Body of pancreas (tissue), 4 donors: ENCODE data around the gene DMAC2L. TPM values are rescaled to one million over a fixed set of nuclear protein-coding genes. Genes with fewer than 3 reads are reported as not detected.

Source experiments
- ATAC-seq: fragments of 150-250 bp; one replicate; pipeline ENCODE4 v1.9.1; 2016
- DNase-seq, 4 donors: peaks; one replicate each; pipeline ENCODE4 v3.0.0-alpha.2; 2019
- H3K27ac ChIP-seq, 4 donors: fragments of 200-600 bp; sonication (generic); 1 replicate in 3 of 4; 2 replicates in 1 of 4; pipeline versions ENCODE4 v1.5.1 to v1.6.1; 2016 to 2019; ENCODE audit warnings: mild to moderate bottlenecking in 1 of 4, mixed read lengths in 1 of 4, moderate library complexity in 1 of 4
- H3K27me3 ChIP-seq, 2 donors: fragments of 200-600 bp; sonication (generic); one replicate each; pipeline ENCODE4 v1.6.0; 2016; ENCODE audit warnings: mild to moderate bottlenecking in 1 of 2
- H3K36me3 ChIP-seq, 2 donors: fragments of 200-600 bp; sonication (generic); replicated peaks in 1 of 2; 2 replicates each; pipeline ENCODE4 v1.5.1; 2016; ENCODE audit warnings: low read depth in 2 of 2; ENCODE audit not compliant: insufficient read depth in 1 of 2
- H3K4me1 ChIP-seq: fragments of 200-600 bp; sonication (generic); one replicate; pipeline ENCODE4 v1.6.0; 2016
- H3K4me3 ChIP-seq, 2 donors: fragments of 200-600 bp; sonication (generic); 1 replicate in 1 of 2; 2 replicates in 1 of 2; pipeline ENCODE4 v1.5.1; 2016 to 2019
- H3K9me3 ChIP-seq, 3 donors: fragments of 200-600 bp; sonication (generic); 1 replicate in 2 of 3; 2 replicates in 1 of 3; pipeline ENCODE4 v1.5.1; 2016
- POLR2A ChIP-seq, 3 donors: fragments of 450-650 bp; IDR thresholded peaks; one replicate each; pipeline ENCODE4 v1.6.1; 2016; ENCODE audit warnings: antibody characterized with exemption in 3 of 3, mild to moderate bottlenecking in 2 of 3
- WGBS, 2 donors: methylation state at CpG; one replicate each; pipeline ENCODE4 v1.1.5; 2017; 5-methylcytosine and 5-hydroxymethylcytosine counted together
- intact Hi-C: fragments of 100-400 bp; cut with DNase I; formaldehyde crosslinking; loops from one replicate; pipeline ENCODE4 v1.15.1; 2023
- total RNA-seq, 2 donors: library from RNA; depleted of rRNA; stranded (reverse); fragments of >200 nt; gene quantifications; one replicate each; pipeline ENCODE4 v1.1.0, GENCODE V29; 2016
- TF ChIP-seq, protein P1 (sequence below), 7 experiments: fragments of 450-650 bp in 4 of 7; fragments of 200-600 bp in 3 of 7; sonication (generic) in 3 of 7; IDR thresholded peaks; one replicate each; pipeline ENCODE4 v1.5.1; 2016 to 2019; ENCODE audit warnings: antibody characterized with exemption in 7 of 7

Gene DMAC2L
- total RNA-seq, 2 donors from 2014 or later = 2.6 to 3.9 TPM

DNA sequence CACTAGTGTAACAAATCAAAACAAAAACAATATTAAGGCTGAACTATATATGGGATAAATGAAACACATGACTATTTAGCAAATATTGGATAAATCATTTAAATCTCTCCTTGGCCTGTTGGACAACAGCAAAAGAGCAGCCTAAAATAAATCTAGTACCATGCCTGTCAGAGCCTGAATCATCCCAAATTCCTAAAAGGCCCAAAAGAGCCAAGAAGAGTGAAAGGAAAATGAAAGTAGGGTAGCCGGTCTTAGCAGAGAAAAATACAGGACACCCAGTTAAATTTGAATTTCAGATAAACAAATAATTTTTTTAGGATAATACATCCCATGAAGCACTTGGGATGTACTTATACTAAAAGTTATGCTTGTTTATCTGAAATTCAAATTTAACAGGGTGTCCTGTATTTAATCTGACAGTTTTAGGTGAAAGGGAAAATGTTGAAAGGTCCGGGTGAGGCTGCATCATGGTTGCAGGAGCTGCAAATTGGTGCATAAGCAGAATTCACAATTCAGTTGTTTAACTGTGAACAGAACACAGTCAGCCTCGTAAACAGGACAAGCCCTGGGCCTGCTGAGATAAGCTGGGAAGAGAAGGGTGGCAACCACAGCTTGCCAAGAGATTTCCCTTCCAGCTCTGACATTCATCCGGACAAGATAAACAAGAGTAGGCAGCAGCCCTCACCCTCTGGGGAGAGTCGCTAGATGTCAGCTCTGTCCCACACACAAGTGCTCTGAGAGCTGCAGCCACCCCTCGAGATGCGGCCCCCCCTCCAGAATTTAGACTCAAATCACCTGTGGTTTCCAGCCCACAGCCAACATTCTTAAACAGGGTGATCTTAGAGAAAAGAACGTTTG is 30.3 kb downstream of the DMAC2L start:
- no peak for TF ChIP-seq POLR2A (IDR thresholded peaks at IDR 0.05)
- TF ChIP-seq, protein P1, sequence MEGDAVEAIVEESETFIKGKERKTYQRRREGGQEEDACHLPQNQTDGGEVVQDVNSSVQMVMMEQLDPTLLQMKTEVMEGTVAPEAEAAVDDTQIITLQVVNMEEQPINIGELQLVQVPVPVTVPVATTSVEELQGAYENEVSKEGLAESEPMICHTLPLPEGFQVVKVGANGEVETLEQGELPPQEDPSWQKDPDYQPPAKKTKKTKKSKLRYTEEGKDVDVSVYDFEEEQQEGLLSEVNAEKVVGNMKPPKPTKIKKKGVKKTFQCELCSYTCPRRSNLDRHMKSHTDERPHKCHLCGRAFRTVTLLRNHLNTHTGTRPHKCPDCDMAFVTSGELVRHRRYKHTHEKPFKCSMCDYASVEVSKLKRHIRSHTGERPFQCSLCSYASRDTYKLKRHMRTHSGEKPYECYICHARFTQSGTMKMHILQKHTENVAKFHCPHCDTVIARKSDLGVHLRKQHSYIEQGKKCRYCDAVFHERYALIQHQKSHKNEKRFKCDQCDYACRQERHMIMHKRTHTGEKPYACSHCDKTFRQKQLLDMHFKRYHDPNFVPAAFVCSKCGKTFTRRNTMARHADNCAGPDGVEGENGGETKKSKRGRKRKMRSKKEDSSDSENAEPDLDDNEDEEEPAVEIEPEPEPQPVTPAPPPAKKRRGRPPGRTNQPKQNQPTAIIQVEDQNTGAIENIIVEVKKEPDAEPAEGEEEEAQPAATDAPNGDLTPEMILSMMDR (IDR thresholded peaks at IDR 0.05) = peak in 4 of 7 experiments; percentile 28 to 37 (median 34)
- no peaks in the 10 kb centered on the region for H3K36me3 ChIP-seq
- peaks cover 6% of the 10 kb centered on the region for H3K4me1 ChIP-seq
- H3K27ac ChIP-seq = no peak overlapping the region
- H3K4me3 ChIP-seq = no peak overlapping the region
- no peaks in the 10 kb centered on the region for H3K27me3 ChIP-seq
- no peaks in the 10 kb centered on the region for H3K9me3 ChIP-seq
- intact Hi-C loops = no loop called here
- DNase-seq (peak; percentile 37 to 53 (median 50)), ATAC-seq (peak; percentile 58)
- 16 to 25% methylated on average over 8 of the region's 8 CpGs for WGBS, 2 donors

DNA sequence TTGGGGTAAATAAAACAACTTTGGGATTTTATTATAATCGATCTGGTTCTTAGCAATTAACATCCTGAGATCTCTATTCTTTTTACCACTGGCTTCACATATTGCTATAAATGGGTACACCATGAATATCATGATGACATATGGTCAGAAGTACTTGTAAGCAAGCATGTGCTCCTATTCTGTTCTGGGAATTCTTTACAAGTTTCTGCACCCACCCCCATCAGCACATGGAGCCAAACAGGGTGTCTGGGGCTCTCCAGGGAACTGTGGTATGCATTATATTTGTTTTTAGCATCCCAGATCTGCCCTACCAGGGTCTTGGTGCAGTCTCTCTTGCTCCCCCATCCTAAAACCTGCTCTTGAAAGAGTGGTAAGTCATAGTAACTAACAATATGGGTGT is 31.3 kb downstream of the DMAC2L start:
- 65 to 81% methylated on average over 1 of the region's 1 CpG for WGBS, 2 donors
- no peak overlapping the region for H3K27ac ChIP-seq
- no peak for DNase-seq
- ATAC-seq = no peak
- no peak overlapping the region for H3K4me3 ChIP-seq
- H3K9me3 ChIP-seq = no peaks in the 10 kb centered on the region
- no peaks in the 10 kb centered on the region for H3K27me3 ChIP-seq
- intact Hi-C loops = no loop called here
- no peaks in the 10 kb centered on the region for H3K36me3 ChIP-seq
- TF ChIP-seq, protein P1 (IDR thresholded peaks at IDR 0.05) = no peak
- TF ChIP-seq POLR2A (IDR thresholded peaks at IDR 0.05) = no peak
- H3K4me1 ChIP-seq = peaks cover 9% of the 10 kb centered on the region

DNA sequence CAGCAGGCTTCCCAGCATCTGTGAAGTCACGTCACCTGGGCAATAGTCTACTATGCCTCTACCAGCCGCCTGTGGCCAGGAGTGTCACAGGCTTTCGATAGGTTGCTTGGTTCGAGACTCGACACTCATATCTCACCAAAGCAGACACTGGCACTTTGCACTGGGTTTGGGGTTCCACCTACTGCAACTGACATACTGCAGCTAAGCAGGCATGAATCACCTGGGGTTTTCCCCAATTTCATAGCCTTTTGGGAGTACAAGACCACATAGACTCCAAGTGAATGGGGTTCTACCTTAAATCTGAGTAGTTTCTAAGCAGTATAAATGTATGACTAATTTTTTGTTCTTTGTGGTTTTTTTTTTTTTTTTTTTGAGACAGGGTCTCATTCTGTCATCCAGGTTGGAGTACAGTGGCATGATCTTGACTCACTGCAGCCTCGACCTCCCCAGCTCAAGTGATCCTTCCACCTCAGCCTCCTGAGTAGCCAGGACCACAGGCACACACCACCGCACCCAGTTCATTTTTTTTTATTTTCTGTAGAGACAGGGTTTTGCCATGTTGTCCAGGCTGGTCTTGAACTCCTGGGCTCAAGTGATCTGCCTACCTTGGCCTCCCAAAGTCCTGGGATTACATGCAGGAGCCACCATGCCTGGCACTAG is 32.1 kb downstream of the DMAC2L start:
- ATAC-seq (no peak), DNase-seq (no peak)
- intact Hi-C loops = no loop called here
- Histone ChIP-seq H3K27ac (no peak overlapping the region), H3K9me3 (no peaks in the 10 kb centered on the region), H3K4me3 (no peak overlapping the region), H3K4me1 (peaks cover 9% of the 10 kb centered on the region), H3K27me3 (no peaks in the 10 kb centered on the region), H3K36me3 (no peaks in the 10 kb centered on the region)
- no peak for TF ChIP-seq POLR2A (IDR thresholded peaks at IDR 0.05)
- TF ChIP-seq, protein P1 (IDR thresholded peaks at IDR 0.05) = no peak
- 90 to 92% methylated on average over 5 to 7 of the region's 7 CpGs for WGBS, 2 donors

DNA sequence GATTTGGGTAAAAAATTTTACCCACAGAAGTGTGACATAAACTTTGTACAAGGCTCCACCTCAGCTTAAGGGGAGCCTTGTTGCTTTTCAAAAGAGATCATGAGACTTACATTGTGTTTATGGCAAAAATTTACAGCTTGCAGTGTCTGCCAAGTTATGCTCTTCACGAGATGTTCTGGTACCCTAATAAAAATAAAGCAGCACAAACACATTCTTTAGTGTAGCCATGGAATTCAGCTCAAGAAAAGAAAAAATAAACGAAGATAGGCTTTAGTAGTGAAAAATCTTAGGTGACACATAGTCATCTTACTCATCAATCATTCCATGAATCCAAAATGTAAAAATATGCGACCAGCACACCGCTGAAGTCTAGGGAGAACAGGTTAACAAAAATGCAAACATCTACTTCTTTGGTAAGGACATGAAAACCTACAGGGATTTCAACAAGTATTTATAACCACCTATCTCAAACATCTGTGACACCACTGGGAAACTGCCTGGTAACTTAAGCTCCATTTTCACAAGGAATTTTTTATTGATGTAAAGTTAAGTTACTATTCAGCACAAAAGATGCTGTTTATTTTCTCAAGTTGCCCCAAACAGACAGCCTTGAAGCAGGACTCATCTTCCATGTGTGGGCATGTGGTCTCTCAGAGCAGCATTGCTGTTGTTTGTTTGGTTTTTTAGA is 32.9 kb downstream of the DMAC2L start:
- Histone ChIP-seq H3K9me3 (no peaks in the 10 kb centered on the region), H3K4me3 (no peak overlapping the region), H3K4me1 (peaks cover 9% of the 10 kb centered on the region), H3K36me3 (no peaks in the 10 kb centered on the region), H3K27ac (no peak overlapping the region), H3K27me3 (no peaks in the 10 kb centered on the region)
- DNase-seq (no peak), ATAC-seq (no peak)
- WGBS, 2 donors = 64 to 70% methylated on average over 4 of the region's 4 CpGs
- intact Hi-C loops = no loop called here
- TF ChIP-seq, protein P1 (IDR thresholded peaks at IDR 0.05) = no peak
- TF ChIP-seq POLR2A (IDR thresholded peaks at IDR 0.05) = no peak
